ENCODE data around the gene SRP9.

DNA sequence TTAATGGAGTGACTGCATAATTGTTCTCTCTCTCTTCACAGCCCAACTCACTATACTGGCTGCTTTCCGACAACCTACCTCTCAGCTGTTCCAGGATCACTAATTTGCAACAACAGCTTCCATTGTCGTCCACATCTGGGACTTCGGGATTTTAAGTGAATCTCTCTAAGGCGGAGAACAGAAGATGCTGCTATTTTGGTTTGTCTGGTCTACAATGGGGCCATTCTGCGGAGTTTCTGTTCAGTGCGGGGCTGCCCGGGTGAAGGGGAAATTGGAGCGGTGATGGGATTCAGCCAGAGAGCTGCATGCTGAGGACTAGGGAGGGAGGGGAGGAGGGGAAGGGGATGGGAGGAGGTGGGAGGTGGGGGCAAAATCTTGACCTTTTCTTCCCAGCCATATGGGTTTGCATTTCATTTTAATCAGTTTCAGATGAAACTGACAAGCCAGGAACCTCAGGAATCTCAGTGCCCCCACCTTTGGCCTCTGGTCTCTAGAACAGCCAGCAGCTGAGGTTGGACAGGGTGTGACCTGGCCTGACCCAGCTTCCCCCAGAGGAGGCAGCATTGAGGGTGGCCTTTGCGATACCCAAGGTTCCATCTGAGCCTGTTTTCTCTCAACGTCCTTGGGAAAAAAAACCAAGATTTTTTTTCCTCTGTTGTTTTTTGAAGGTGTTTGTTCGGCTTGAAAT is 6.9 kb upstream of the SRP9 start:
- TF ChIP-seq, protein P1, sequence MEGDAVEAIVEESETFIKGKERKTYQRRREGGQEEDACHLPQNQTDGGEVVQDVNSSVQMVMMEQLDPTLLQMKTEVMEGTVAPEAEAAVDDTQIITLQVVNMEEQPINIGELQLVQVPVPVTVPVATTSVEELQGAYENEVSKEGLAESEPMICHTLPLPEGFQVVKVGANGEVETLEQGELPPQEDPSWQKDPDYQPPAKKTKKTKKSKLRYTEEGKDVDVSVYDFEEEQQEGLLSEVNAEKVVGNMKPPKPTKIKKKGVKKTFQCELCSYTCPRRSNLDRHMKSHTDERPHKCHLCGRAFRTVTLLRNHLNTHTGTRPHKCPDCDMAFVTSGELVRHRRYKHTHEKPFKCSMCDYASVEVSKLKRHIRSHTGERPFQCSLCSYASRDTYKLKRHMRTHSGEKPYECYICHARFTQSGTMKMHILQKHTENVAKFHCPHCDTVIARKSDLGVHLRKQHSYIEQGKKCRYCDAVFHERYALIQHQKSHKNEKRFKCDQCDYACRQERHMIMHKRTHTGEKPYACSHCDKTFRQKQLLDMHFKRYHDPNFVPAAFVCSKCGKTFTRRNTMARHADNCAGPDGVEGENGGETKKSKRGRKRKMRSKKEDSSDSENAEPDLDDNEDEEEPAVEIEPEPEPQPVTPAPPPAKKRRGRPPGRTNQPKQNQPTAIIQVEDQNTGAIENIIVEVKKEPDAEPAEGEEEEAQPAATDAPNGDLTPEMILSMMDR (IDR thresholded peaks at IDR 0.05), result no peak
- TF ChIP-seq ZFX (IDR thresholded peaks at IDR 0.05; ENCODE audit: borderline replicate concordance), result no peak
